Measurements from ENCODE around the gene SEMA4B.
"Not testable (repeated sequence)": the region's sequence is repeated elsewhere in the genome, so short reads cannot be mapped to it uniquely, and the experiment has no call there.

SEMA4B gene

DNA sequence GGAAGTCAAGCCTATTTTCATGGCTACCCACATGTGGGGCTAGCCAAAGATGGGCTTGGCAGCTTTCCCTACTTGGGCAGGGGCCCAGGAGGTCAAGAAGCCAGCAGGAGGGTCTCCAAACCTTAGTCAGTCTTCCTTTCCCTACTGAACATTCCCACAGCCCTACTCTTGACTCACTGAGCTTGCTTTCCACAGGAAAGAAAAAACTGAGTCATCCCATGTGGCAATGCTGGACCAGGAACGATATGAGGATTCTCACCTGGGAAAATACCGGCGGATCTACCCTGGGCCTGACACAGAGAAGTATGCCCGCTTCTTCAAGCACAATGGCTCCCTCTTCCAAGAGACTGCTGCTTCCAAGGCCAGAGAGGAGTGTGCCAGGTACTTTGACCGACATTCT, 60.7 kb downstream of the SEMA4B start:
- DNase-seq (ENCODE audit: low spot score), result no peak

DNA sequence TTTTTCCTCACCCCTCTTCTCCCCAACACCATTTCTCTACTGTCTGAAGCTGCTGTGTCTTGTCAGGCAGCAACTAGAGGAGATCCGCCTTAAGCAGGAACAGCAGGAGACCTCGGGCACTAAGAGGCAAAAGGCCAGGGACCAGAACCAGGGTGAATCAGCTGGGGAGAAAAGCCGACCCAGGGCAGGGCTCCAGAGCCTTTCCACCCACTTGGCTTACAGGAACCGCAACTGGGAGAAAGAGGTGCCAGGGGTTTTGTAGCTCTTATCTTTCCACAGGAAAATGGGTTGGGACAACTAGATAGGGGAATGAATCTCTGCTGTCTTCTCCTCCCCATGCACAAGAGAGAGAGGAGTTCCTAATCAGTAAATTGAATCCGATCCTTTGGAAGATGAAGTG, 61.3 kb downstream of the SEMA4B start:
- no peak for DNase-seq (ENCODE audit: low spot score)

DNA sequence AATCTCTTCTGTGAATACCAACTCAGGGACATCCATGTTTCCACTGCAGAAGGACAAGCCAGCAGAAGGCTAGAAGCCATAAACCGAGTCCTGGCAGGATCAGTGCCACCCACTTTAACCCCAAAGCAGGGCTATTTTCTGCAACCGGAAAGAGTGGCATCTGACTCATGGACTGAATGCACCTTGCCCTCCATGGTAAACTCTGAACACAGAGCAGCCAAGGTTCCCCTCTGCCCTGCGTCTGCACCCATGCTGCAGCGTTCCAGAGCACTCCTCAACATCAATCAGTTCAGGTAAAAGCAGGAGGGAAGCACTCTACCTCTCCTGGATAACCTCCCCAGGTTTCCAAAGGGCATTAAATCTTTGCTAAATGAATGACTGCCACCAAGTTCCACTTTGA, 63.5 kb downstream of the SEMA4B start:
- DNase-seq (ENCODE audit: low spot score), result no peak

DNA sequence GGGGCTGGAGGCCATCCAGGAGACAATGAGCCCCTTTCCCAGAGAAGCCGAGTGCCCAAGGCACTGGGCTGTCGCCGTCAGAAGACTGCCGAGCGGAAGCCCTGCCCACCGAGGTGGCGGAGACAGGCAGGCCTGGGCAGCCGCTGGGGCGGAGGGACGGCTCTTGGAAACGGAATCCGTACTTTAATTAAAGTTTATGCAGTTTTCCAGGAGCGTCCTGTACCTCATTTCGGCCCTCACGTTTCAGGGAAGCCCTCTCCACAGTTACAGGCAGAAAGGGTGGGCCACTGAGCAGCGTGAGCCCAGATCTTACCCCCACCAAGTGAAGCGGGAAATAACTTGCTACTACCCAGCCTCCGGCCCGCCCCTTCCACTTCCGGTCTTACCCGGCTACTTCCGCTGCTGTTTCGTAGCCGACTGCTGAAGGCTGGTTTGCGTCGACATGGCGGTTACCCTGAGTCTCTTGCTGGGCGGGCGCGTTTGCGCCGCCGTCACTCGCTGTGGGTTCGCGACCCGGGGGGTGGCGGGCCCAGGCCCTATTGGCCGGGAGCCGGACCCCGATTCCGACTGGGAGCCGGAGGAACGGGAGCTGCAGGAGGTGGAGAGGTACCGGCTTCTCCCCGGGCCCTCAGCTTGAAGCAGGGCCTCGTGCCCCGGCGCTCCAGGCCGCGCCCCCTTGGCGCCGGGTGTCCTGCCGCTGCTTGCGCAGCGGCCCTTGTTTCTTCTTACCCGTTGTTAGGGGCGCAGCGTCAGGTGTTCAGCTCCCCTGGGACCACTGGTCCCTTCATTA, 64.3 kb downstream of the SEMA4B start, which contains the start of gene NGRN:
Gene NGRN (plus strand): TSS at position 402 of the 790 bp plus-strand sequence. CDS start 41 bp downstream, at position 443.
- DNase-seq (ENCODE audit: low spot score), result peak; percentile 96

DNA sequence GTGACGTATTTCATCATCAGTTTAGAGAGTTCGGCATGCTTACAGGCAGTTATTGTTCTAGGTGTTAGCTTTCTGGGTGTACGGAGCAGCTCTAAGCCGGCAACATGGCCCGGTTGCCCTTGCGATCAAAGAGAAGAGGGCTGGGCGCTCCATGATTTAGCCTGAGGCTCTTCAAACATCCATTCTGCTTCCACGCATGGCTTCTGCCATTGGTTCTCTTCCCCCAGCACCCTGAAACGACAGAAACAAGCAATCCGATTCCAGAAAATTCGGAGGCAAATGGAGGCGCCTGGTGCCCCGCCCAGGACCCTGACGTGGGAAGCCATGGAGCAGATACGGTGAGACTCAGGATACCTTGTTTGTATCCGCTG, 64.9 kb downstream of the SEMA4B start:
- peak; percentile 59 for DNase-seq (ENCODE audit: low spot score)

DNA sequence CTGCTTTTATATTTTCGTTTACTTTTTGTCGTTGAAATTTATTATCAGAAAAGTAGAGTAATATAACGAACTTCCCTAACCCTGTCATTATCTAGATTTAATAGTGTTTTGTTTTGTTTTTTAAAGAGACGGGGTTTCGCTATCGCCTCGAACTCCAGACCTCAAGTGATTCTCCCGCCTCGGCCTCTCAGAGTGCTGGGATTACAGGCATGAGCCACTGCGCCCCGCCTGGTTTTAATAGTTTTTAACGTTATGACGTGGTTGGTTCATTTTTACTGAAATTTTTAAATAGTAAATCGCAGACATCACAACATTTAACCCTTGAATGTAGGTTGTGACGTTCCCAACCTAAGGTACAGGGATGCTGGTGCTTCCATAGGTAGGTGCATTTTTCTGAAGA, 65.4 kb downstream of the SEMA4B start:
- DNase-seq (ENCODE audit: low spot score), result no peak

DNA sequence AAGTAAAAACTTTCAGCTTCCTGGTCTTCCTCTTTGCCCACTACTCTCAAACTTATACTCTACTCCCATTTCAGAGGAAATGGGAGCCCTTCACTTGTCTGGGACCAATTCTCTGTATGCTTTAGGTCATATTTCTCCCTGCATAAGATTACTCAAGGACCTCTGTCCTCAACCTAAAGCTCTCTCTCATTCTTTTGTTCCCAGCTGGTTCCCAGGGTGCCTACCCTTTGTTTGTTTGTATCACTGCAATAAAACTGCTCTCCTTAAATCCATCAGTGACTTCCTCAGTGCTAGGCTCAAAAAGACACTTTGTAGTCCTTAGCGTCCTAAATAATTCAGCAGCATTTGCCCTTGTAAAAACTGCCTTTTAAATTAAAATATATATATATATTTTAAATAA, 67.3 kb downstream of the SEMA4B start:
- DNase-seq (ENCODE audit: low spot score), result no peak

DNA sequence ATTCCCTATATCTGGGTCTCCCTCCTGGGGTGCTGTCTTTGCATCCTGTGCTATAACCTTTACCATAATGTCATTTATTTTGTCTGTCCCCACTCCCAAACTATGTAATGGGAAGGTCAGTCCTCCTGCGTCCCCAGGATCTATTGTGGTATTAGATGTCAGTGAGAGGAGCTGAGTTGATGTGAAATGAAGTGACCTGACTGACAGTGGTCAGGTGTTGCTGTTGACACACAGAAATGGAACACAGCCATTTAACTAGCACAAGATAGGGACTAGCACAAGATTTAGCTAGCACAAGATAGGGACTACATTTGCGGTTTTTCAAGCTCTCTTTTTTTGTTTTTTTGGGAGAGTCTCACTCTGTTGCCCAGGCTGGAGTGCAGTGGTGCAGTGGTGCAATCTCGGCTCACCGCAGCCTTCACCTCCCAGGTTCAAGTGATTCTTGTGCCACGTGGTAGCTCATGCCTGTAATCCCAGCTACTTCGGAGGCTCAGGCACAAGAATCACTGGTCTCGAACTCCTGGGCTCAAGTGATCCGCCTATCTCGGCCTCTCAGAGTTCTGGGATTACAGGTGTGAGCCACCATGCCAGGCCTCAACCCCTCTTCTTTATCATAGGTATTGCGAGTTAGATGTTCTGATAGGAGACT, 69.5 kb downstream of the SEMA4B start:
- no peak for DNase-seq (ENCODE audit: low spot score)

DNA sequence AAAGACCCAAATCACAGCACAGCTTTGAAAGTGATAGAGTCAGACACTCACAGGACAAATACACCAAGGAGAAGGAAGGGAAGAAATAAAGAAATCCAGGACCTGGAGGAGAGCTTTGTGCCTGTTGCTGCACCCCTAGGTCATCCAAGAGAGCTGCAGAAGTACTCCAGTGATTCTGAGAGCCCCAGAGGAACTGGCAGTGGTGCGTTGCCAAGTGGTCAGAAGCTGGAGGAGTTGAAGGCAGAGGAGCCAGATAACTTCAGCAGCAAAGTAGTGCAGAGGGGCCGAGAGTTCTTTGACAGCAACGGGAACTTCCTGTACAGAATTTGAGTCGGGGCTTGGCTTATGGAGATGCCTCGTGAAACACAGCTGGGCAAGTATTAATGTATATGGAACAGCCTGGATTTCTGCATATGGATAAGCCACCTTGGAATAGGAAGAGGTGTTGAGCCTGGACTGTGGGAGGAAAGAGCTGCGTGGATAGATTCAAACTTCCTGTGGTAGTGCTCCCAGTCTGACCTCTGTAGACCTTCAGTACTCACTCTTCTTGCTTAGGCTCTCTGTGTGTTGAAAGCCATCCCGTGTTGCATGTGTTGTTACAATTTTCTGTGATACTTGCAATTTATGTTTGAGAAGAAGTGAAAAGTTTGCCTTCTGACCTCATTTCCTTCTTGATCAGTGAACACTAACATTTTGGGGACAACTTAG, 70.5 kb downstream of the SEMA4B start:
- DNase-seq (ENCODE audit: low spot score), result no peak

DNA sequence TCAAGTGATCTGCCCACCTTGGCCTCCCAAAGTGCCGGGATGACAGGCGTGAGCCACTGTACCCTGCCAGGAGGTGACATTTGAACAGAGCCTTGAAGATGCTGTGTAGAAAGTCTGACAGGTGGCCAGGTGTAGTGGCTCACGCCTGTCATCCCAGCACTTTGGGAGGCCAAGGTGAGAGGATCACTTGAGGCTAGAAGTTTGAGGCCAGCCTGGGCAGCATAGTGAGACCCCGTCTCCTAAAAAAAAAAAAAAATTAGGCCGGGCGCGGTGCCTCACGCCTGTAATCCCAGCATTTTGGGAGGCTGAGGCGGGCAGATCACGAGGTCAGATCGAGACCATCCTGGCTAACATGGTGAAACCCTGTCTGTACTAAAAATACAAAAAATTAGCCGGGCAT, 77.3 kb downstream of the SEMA4B start:
- not testable (repeated sequence) for DNase-seq (ENCODE audit: low spot score)
